ENCODE measurements around the gene SNX11.

Gene SNX11

GRCh38 chr17:48163809-48164208, 56.2 kb downstream of the SNX11 start:
- DNase-seq = no peak

DNA sequence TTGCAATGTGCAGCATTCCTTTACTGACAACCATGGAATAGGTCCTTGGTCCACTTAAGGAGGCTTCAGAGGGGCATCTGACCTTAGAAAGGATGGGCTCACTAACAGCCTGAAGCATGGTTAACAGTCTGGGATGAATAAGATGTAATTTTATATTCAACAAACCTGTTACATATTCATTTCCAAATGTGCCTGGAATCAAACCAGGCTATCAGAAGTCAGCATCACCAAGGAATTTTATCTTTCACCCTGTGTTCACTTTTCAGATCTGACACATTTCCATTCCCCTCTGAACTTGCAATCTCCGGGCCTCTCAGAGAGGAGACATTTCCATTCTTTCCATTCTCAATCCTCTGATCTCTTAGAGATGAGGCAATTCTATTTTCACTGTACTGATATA, 62.4 kb downstream of the SNX11 start:
- no peak for DNase-seq
